NCI-H2227 (cell line): Measurements from ENCODE around the gene FOXRED1.
"Not testable (repeated sequence)": the region's sequence is repeated elsewhere in the genome, so short reads cannot be mapped to it uniquely, and the experiment has no call there.

Experiments used
- DNase-seq: peaks from one replicate; lab custom pipeline; 2025; ENCODE audit not compliant: unreplicated experiment; lab: John Stamatoyannopoulos, UW

Gene FOXRED1

DNA sequence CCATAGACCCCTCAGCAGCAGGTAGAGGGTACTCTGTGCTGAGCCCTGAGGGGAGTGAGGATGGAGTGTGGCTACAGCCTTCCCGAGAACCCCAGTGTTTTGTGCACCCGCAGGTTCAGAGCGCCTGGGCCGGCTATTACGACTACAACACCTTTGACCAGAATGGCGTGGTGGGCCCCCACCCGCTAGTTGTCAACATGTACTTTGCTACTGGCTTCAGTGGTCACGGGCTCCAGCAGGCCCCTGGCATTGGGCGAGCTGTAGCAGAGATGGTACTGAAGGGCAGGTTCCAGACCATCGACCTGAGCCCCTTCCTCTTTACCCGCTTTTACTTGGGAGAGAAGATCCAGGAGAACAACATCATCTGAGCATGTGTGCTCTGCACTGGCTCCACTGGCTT is 8.4 kb downstream of the FOXRED1 start:
- DNase-seq: no peak

GRCh38 chr11:126277780-126278179 is 8.8 kb downstream of the FOXRED1 start:
- no peak for DNase-seq

DNA sequence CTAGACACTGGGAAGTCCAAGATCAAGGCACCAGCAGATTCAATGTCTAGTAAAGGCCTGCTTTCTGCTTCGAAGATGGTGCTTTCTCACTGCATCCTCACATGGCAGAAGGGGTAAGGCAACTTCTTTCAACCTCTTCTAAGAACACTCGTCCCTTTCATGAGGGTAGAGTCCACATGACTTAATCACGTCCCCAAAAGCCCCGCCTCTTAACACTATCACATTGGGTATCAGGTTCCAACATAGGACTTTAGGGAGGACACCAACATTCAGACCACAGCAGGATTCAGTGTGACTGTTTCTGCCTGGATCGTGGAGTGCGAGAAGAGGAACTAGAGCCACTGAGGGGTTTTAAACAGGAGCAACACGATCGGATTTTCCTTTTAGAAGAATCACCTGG is 10.2 kb downstream of the FOXRED1 start:
- DNase-seq: no peak

- DNase-seq: no peak
Observed at GRCh38 chr11:126280595-126280994, 11.6 kb downstream of the FOXRED1 start.

GRCh38 chr11:126281245-126281644 is 12.3 kb downstream of the FOXRED1 start:
- no peak for DNase-seq

GRCh38 chr11:126281666-126282175 is 12.8 kb downstream of the FOXRED1 start:
- no peak for DNase-seq

DNA sequence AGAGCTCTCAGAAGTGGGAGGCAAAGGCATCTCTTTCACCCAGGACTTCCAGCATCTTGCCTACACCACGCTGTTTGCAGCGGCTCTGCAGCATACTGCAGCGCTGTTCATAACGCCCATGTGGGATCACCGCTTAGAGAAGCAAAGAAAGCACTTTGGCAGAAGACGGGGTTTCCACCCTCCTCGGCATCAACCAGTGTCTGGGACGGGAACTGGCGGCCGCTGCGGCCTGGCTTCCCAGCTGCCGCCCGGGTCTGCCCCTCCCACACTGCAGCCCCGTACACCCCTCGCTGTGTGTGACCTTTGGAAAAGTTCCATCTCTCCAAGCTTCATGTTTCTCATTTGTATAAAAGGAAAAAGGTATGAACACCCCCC is 13.4 kb downstream of the FOXRED1 start:
- DNase-seq: peak; percentile 38

DNA sequence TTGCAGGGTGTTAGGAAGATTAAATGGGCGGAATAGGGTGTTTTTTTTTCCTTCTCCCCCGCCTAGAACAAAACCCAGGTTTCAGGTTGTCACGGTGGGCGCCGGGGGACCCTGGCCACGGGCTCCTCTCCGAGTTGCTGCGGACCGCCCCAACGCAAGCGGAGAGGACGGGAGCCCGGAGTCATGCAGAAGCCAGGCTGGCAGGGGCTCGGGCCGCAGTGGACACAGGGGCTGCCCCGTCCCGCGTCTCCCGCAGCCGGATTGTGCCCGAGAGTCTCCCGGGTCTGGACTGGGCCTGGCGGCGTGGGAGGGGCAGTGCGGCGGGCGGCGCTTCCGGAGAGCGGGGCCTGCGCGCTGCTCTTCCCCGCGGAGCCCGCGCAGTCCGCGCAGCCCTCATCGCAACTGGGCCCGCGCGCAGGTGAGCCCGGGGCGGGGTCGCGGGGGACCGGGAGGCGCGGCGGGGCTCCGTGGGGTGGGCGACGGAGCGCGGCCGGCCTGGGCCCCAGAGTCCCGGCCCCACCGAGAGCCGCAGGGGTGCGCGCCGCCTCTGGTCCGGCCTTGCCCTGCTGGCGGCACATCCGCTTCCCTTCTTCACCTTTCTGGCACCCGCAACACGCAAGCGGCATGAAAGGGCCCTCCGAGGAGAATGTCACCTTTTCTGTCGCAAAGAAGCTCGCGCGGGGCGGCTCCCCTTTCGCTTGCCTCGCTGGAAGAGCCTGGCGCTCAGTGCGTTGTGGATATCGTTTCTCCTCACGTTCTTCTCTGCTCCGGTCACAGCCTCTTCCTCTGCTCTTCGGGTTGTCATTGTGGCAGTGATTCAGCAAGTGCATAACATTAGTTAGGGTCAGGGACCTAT is 14.0 kb downstream of the FOXRED1 start, which contains the start of gene TIRAP:
TIRAP (plus strand) TSS at position 358 of the 856 bp plus-strand sequence. CDS start 7,802 bp downstream, outside the sequence.
- peak; percentile 55 for DNase-seq

- DNase-seq: no peak
Observed at GRCh38 chr11:126284829-126285228, 15.9 kb downstream of the FOXRED1 start.

DNA sequence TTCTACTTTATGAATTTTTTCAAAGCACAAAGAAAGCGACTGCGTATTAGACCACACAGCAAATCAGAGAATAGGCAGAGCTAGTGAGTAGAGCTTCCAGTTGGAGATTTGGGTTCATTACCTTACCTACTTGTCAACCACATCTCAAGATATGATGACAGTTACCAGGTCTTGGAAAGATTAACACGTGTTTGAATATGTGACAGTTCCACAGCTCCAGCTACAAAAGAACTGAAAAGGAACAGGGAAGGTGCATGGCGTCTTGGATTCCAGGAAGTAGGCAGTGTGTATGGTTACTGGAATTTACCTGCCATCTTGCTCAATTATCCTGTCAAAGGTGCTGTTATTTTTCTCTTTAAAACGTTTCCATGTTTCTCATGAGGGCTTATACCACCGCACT is 19.3 kb downstream of the FOXRED1 start:
- no peak for DNase-seq

GRCh38 chr11:126290887-126291286 is 21.9 kb downstream of the FOXRED1 start:
- DNase-seq: no peak

GRCh38 chr11:126293726-126294125 is 24.8 kb downstream of the FOXRED1 start:
- no peak for DNase-seq

DNA sequence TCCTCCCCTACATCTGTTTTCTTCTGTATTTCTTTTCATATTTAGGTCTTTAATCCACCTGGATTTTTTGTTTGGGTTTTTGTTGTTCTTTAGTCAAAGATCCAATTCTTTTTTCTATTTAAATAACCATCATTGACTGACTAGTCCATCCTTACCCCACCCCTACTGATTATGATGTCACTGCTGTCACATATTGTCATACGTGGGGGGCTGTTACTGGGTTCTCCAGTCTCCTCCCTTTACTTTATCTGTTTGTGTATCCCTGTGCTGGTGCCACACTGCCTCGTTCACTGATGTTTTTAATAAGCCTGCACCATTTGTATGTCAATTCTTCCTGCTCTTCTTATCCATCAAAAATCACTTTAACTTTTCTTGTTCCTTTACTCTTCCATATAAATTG is 28.1 kb downstream of the FOXRED1 start:
- no peak for DNase-seq

GRCh38 chr11:126303623-126304456 is 34.9 kb downstream of the FOXRED1 start, which contains the start of gene DCPS:
TSS of gene DCPS (plus strand) at chr11:126304060. CDS start at chr11:126304081, 21 bp downstream.
- peak; percentile 85 for DNase-seq

- peak; percentile 38 for DNase-seq
Observed at GRCh38 chr11:126304457-126305075, 35.6 kb downstream of the FOXRED1 start.

GRCh38 chr11:126305699-126306098 is 36.7 kb downstream of the FOXRED1 start:
- no peak for DNase-seq

DNA sequence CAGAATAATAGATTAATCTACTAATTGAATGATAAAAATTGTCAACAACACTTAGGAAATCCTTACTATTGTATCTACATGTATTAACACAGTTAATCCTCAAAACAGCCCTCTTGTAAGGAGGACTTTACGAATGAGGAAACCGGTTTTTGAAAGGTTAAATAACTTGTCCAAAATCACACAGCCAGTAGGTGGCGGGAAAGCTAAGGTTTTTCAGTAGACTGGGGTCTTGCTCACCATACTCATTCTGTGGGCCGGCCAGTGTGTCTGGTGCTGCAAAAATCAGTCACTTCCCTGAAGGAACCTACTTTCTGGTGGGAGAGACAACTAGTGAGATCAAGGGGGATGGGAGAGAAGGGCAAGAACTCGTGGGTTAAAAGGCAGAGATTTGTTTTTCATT is 38.8 kb downstream of the FOXRED1 start:
- DNase-seq: peak; percentile 56

DNA sequence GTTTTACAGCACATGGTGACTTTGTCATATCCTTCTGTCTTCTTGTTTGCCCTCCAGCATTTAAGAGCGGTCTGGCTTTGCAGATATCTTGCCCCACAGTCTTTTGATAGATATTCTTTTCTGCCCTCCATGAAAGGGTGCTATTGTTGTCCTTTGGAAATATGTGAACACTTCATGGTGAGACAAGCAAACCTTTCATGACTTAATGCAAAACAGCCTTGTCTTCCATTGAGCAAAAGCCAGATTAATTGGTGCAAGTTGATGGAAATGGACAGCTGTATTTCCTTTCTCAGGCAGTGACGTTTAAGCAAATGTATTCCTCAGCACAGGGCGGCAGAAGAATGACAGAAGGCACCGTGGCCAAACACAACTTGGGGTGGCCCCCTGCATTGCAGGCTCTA is 39.3 kb downstream of the FOXRED1 start:
- DNase-seq: no peak

- DNase-seq: not testable (repeated sequence)
Observed at GRCh38 chr11:126308771-126309170, 39.8 kb downstream of the FOXRED1 start.

- DNase-seq: peak; percentile 68
Observed at GRCh38 chr11:126310200-126310991, 41.4 kb downstream of the FOXRED1 start.

GRCh38 chr11:126310992-126311310 is 42.0 kb downstream of the FOXRED1 start:
- DNase-seq: no peak
